ENCODE measurements around the gene ZNF407.

ZNF407 gene

DNA sequence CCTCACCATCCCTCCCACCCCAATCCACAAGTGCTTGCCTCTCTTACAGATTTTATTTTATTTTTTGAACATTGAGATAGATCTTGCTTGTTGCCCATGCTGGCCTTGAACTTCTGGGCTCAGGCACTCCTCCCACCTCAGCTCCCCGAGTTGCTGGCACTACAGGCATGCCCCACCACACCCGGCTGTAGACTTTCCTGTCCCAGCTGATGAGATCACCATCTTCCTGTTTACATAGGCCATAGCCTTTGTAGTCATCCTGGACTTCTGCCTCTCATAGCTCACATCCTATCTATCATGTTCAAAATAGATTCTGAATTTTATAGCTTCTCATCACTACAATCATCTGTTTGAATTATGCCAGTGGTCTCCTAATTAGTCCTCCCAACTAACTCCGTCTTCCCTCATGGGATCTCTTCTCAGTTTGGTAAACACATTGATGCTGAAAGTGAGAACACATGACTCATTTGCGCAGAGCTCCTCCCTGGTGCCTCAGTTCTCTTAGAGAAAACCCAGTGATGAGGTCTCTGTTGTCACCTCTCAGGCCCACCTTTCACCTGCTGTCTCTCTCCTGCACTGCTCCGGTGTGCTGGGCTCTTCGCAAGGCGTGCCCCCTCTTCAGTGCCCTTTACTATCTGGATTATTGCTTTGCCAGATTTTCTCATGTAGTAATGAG is 243.0 kb downstream of the ZNF407 start (continued):
- TF ChIP-seq, protein P1, sequence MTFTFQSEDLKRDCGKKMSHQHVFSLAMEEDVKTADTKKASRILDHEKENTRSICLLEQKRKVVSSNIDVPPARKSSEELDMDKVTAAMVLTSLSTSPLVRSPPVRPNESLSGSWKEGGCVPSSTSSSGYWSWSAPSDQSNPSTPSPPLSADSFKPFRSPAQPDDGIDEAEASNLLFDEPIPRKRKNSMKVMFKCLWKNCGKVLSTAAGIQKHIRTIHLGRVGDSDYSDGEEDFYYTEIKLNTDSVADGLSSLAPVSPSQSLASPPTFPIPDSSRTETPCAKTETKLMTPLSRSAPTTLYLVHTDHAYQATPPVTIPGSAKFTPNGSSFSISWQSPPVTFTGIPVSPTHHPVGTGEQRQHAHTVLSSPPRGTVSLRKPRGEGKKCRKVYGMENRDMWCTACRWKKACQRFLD (tag by site-specific recombination; IDR thresholded peaks at IDR 0.05), result no peak
- TF ChIP-seq ZNF354C (tag by site-specific recombination; IDR thresholded peaks at IDR 0.05; ENCODE audit: borderline replicate concordance, low read depth) (no peak), ZNF629 (tag by site-specific recombination; IDR thresholded peaks at IDR 0.05) (peak; percentile 65), MZF1 (tag by site-specific recombination; IDR thresholded peaks at IDR 0.05; ENCODE audit: borderline replicate concordance) (no peak), ZNF513 (tag by site-specific recombination; IDR thresholded peaks at IDR 0.05) (no peak), PBX3 (CRISPR knock-in tag; IDR thresholded peaks at IDR 0.05) (no peak), ZBTB7A (tag by site-specific recombination; IDR thresholded peaks at IDR 0.05; ENCODE audit: low read depth) (no peak), KLF1 (tag by site-specific recombination; IDR thresholded peaks at IDR 0.05) (peak; percentile 41; the same call in 1 of the 2 replicates), ZNF48 (tag by site-specific recombination; IDR thresholded peaks at IDR 0.05) (no peak), SP7 (tag by site-specific recombination; IDR thresholded peaks at IDR 0.05) (0 out of 2 replicates have a peak, but pooled peaks have one; percentile 16), ZNF747 (tag by site-specific recombination; IDR thresholded peaks at IDR 0.05) (no peak), ZFHX2 (tag by site-specific recombination; conservative IDR thresholded peaks at IDR 0.05) (no peak), ZNF433 (tag by site-specific recombination; IDR thresholded peaks at IDR 0.05; ENCODE audit: low read depth) (no peak), ZNF548 (tag by site-specific recombination; IDR thresholded peaks at IDR 0.05) (no peak), ZNF302 (tag by site-specific recombination; IDR thresholded peaks at IDR 0.05; ENCODE audit: low read depth) (no peak), HOXA7 (CRISPR knock-in tag; IDR thresholded peaks at IDR 0.05; ENCODE audit: borderline replicate concordance) (no peak)
- TF ChIP-seq, protein P2, sequence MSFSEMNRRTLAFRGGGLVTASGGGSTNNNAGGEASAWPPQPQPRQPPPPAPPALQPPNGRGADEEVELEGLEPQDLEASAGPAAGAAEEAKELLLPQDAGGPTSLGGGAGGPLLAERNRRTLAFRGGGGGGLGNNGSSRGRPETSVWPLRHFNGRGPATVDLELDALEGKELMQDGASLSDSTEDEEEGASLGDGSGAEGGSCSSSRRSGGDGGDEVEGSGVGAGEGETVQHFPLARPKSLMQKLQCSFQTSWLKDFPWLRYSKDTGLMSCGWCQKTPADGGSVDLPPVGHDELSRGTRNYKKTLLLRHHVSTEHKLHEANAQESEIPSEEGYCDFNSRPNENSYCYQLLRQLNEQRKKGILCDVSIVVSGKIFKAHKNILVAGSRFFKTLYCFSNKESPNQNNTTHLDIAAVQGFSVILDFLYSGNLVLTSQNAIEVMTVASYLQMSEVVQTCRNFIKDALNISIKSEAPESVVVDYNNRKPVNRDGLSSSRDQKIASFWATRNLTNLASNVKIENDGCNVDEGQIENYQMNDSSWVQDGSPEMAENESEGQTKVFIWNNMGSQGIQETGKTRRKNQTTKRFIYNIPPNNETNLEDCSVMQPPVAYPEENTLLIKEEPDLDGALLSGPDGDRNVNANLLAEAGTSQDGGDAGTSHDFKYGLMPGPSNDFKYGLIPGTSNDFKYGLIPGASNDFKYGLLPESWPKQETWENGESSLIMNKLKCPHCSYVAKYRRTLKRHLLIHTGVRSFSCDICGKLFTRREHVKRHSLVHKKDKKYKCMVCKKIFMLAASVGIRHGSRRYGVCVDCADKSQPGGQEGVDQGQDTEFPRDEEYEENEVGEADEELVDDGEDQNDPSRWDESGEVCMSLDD (tag by site-specific recombination; IDR thresholded peaks at IDR 0.05), result no peak
- TF ChIP-seq, protein P3, sequence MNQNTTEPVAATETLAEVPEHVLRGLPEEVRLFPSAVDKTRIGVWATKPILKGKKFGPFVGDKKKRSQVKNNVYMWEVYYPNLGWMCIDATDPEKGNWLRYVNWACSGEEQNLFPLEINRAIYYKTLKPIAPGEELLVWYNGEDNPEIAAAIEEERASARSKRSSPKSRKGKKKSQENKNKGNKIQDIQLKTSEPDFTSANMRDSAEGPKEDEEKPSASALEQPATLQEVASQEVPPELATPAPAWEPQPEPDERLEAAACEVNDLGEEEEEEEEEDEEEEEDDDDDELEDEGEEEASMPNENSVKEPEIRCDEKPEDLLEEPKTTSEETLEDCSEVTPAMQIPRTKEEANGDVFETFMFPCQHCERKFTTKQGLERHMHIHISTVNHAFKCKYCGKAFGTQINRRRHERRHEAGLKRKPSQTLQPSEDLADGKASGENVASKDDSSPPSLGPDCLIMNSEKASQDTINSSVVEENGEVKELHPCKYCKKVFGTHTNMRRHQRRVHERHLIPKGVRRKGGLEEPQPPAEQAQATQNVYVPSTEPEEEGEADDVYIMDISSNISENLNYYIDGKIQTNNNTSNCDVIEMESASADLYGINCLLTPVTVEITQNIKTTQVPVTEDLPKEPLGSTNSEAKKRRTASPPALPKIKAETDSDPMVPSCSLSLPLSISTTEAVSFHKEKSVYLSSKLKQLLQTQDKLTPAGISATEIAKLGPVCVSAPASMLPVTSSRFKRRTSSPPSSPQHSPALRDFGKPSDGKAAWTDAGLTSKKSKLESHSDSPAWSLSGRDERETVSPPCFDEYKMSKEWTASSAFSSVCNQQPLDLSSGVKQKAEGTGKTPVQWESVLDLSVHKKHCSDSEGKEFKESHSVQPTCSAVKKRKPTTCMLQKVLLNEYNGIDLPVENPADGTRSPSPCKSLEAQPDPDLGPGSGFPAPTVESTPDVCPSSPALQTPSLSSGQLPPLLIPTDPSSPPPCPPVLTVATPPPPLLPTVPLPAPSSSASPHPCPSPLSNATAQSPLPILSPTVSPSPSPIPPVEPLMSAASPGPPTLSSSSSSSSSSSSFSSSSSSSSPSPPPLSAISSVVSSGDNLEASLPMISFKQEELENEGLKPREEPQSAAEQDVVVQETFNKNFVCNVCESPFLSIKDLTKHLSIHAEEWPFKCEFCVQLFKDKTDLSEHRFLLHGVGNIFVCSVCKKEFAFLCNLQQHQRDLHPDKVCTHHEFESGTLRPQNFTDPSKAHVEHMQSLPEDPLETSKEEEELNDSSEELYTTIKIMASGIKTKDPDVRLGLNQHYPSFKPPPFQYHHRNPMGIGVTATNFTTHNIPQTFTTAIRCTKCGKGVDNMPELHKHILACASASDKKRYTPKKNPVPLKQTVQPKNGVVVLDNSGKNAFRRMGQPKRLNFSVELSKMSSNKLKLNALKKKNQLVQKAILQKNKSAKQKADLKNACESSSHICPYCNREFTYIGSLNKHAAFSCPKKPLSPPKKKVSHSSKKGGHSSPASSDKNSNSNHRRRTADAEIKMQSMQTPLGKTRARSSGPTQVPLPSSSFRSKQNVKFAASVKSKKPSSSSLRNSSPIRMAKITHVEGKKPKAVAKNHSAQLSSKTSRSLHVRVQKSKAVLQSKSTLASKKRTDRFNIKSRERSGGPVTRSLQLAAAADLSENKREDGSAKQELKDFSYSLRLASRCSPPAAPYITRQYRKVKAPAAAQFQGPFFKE (tag by site-specific recombination; IDR thresholded peaks at IDR 0.05; ENCODE audit: borderline replicate concordance), result no peak
- TF ChIP-seq, protein P4, sequence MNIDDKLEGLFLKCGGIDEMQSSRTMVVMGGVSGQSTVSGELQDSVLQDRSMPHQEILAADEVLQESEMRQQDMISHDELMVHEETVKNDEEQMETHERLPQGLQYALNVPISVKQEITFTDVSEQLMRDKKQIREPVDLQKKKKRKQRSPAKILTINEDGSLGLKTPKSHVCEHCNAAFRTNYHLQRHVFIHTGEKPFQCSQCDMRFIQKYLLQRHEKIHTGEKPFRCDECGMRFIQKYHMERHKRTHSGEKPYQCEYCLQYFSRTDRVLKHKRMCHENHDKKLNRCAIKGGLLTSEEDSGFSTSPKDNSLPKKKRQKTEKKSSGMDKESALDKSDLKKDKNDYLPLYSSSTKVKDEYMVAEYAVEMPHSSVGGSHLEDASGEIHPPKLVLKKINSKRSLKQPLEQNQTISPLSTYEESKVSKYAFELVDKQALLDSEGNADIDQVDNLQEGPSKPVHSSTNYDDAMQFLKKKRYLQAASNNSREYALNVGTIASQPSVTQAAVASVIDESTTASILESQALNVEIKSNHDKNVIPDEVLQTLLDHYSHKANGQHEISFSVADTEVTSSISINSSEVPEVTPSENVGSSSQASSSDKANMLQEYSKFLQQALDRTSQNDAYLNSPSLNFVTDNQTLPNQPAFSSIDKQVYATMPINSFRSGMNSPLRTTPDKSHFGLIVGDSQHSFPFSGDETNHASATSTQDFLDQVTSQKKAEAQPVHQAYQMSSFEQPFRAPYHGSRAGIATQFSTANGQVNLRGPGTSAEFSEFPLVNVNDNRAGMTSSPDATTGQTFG (tag by site-specific recombination; IDR thresholded peaks at IDR 0.05; ENCODE audit: borderline replicate concordance), result no peak
- TF ChIP-seq, protein P5, sequence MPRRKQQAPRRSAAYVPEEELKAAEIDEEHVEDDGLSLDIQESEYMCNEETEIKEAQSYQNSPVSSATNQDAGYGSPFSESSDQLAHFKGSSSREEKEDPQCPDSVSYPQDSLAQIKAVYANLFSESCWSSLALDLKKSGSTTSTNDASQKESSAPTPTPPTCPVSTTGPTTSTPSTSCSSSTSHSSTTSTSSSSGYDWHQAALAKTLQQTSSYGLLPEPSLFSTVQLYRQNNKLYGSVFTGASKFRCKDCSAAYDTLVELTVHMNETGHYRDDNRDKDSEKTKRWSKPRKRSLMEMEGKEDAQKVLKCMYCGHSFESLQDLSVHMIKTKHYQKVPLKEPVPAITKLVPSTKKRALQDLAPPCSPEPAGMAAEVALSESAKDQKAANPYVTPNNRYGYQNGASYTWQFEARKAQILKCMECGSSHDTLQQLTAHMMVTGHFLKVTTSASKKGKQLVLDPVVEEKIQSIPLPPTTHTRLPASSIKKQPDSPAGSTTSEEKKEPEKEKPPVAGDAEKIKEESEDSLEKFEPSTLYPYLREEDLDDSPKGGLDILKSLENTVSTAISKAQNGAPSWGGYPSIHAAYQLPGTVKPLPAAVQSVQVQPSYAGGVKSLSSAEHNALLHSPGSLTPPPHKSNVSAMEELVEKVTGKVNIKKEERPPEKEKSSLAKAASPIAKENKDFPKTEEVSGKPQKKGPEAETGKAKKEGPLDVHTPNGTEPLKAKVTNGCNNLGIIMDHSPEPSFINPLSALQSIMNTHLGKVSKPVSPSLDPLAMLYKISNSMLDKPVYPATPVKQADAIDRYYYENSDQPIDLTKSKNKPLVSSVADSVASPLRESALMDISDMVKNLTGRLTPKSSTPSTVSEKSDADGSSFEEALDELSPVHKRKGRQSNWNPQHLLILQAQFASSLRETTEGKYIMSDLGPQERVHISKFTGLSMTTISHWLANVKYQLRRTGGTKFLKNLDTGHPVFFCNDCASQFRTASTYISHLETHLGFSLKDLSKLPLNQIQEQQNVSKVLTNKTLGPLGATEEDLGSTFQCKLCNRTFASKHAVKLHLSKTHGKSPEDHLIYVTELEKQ (tag by site-specific recombination; IDR thresholded peaks at IDR 0.05; ENCODE audit: borderline replicate concordance), result no peak

Data from HEK293 (cell line).